ENCODE results near the gene ADAMTSL2. TPM values are rescaled to one million over a fixed set of nuclear protein-coding genes. Genes with fewer than 3 reads are reported as not detected.

The ADAMTSL2 gene
- total and polyA plus RNA-seq, 9 donors, result 2.3 to 5.5 (median 4.7) TPM

DNA sequence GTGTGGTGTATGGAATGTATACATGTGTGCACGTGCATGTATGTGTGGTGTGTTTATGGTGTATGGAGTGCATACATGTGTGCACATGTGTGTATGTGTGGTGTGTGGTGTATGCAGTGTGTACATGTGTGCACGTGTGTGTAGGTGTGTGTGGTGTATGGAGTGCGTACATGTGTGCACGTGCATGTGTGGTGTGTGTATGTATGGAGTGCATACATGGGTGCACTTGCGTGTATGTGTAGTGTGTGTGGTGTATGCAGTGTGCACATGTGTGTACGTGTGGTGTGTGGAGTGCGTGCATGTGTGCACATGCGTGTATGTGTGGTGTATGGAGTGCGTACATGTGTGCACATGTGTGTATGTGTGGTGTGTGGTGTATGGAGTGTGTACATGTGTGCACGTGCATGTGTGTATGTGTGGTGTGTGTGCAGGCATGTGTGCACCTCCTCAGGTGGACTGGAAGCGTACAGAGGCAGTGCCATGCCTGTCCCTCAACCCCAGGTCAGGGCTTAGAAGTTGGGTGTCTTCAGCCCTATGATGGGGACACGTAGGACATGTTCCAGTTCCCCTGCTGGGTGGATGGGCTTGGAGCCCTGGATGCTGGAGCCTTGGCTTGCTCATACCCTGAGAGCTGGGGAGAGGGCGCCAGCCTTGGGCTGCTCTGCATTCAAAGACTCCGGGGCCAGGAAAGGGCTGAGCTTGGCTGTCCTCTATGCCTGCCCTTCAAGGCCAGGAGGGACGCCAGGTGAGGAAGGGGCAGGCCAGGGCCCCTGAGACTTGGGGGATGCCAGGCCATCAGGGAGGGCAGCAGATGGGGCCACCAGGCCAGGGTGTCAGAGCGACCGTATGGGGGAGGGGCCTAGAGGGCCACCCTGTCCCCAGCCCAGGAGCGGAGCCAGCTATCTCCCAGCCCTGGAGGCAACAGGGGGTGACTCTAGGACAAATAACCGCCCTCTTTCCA is 22.0 kb upstream of the ADAMTSL2 start:
- Histone ChIP-seq H3K4me1 (ENCODE audit: control insufficient read depth, insufficient read depth, low read length) (peaks cover 58% of the 10 kb centered on the region), H3K9me3 (replicated peaks; ENCODE audit: control insufficient read depth, low read depth, low read length) (no peaks in the 10 kb centered on the region), H3K4me3 (ENCODE audit: low read length) (no peak overlapping the region), H3K27ac (ENCODE audit: low read length) (no peak overlapping the region), H3K36me3 (ENCODE audit: control insufficient read depth, insufficient read depth, low read length) (peaks cover 2% of the 10 kb centered on the region), H3K27me3 (ENCODE audit: control insufficient read depth, insufficient read depth, low read length) (peaks cover 4% of the 10 kb centered on the region)
- 87% methylated on average over 15 of the region's 19 CpGs for WGBS (ENCODE audit: insufficient coverage)
- no peak for DNase-seq

DNA sequence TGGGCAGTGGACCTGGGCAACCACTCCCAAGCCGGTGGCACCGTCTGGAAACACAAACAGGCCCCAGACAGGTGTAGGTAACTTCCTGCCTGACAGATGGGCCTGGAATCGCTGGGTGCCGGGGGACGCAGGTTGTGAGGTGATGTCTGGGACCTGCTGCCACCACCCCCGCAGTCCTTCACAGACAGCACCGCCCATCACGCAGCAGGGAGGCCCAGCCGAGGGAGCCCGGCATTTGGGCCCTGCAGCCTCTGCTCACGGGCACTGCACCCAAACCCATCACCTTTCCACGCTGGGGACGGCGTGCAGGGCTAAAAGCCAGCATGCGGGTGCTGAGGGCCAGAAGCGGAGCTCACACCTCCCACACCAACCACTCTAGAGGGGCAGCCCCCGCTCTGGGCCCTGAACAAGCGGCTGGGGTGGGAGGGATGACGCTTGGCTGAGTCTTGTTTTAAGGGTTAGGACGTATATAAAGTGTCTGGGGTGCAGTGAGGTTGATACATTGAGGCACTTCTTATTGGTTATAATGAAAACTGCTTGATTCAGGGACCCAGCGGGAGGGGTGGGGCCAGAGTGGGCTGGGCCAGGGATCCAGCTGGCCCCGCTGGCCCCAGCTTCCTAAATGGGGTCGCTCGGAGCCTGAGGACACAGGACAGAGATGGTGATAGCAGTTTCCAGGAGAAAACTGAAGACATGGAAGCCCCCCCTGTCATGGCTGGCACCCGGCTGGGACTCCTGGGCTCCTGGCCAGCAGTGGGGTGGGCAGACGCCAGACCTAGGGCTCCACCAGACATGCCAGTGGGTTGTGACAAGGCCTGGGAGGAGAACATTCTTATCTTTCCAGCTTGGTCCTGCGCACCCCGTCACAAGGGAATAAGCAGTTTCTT is 21.0 kb upstream of the ADAMTSL2 start:
- Histone ChIP-seq H3K4me3 (ENCODE audit: low read length) (no peak overlapping the region), H3K36me3 (ENCODE audit: control insufficient read depth, insufficient read depth, low read length) (peaks cover 2% of the 10 kb centered on the region), H3K27ac (ENCODE audit: low read length) (no peak overlapping the region), H3K9me3 (replicated peaks; ENCODE audit: control insufficient read depth, low read depth, low read length) (no peaks in the 10 kb centered on the region), H3K27me3 (ENCODE audit: control insufficient read depth, insufficient read depth, low read length) (peaks cover 4% of the 10 kb centered on the region), H3K4me1 (ENCODE audit: control insufficient read depth, insufficient read depth, low read length) (peaks cover 58% of the 10 kb centered on the region)
- no peak for DNase-seq
- 46% methylated on average over 13 of the region's 28 CpGs for WGBS (ENCODE audit: insufficient coverage)

DNA sequence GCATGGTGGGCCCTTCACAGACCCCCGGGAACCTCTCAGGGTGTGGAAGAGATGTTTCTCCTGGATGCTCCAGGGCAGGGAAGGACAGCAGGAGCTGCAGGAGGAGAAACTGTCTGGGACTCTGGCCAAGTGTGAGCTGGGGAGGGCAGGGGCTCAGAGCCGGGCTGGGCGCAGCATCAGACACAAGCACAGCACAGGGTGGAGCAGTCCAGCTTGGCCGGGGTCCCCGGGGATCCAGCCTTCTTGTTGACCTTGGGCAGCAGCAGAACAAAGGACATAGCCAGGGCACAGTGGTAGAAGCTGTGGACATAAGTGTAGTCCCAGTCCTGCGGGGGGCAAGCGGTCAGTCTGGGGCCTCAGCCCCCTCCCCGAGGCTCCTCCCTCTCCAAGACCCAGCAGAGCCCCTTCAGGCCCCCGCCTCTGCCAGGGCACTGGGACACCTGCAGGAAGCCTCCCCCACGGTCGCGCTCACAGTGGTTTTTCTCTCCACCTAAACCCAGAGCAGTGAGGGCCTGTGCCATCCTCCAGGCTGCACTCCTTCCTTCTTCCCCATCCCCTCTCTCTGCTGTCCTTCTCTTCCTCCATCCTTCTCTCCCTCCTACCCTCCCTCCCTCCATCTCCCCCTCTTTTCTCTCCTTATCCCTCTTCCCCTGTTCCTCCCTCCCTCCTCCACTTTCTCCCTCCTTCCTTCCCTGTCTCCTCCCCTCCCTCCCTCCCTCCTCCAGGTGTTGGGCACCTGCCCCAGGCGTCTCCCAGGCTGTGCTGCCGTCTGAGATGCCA is 19.9 kb upstream of the ADAMTSL2 start:
- H3K4me1 ChIP-seq (ENCODE audit: control insufficient read depth, insufficient read depth, low read length), result peaks cover 49% of the 10 kb centered on the region
- peaks cover 2% of the 10 kb centered on the region for H3K36me3 ChIP-seq (ENCODE audit: control insufficient read depth, insufficient read depth, low read length)
- H3K27me3 ChIP-seq (ENCODE audit: control insufficient read depth, insufficient read depth, low read length), result peaks cover 2% of the 10 kb centered on the region
- WGBS (ENCODE audit: insufficient coverage), result 43% methylated on average over 9 of the region's 14 CpGs
- peak; percentile 78 for DNase-seq
- H3K27ac ChIP-seq (ENCODE audit: low read length), result no peak overlapping the region
- H3K4me3 ChIP-seq (ENCODE audit: low read length), result no peak overlapping the region
- H3K9me3 ChIP-seq (replicated peaks; ENCODE audit: control insufficient read depth, low read depth, low read length), result no peaks in the 10 kb centered on the region

GRCh38 chr9:133515240-133515610 is 19.3 kb upstream of the ADAMTSL2 start:
- peaks cover 43% of the 10 kb centered on the region for H3K4me1 ChIP-seq (ENCODE audit: control insufficient read depth, insufficient read depth, low read length)
- WGBS (ENCODE audit: insufficient coverage), result 94% methylated on average over 10 of the region's 10 CpGs
- peaks cover 2% of the 10 kb centered on the region for H3K27me3 ChIP-seq (ENCODE audit: control insufficient read depth, insufficient read depth, low read length)
- peaks cover 2% of the 10 kb centered on the region for H3K36me3 ChIP-seq (ENCODE audit: control insufficient read depth, insufficient read depth, low read length)
- H3K9me3 ChIP-seq (replicated peaks; ENCODE audit: control insufficient read depth, low read depth, low read length), result no peaks in the 10 kb centered on the region
- no peak overlapping the region for H3K4me3 ChIP-seq (ENCODE audit: low read length)
- DNase-seq, result no peak
- H3K27ac ChIP-seq (ENCODE audit: low read length), result no peak overlapping the region

GRCh38 chr9:133515615-133516255 is 18.8 kb upstream of the ADAMTSL2 start:
- Histone ChIP-seq H3K9me3 (replicated peaks; ENCODE audit: control insufficient read depth, low read depth, low read length) (no peaks in the 10 kb centered on the region), H3K4me1 (ENCODE audit: control insufficient read depth, insufficient read depth, low read length) (peaks cover 40% of the 10 kb centered on the region), H3K27me3 (ENCODE audit: control insufficient read depth, insufficient read depth, low read length) (no peaks in the 10 kb centered on the region), H3K4me3 (ENCODE audit: low read length) (no peak overlapping the region), H3K27ac (ENCODE audit: low read length) (no peak overlapping the region), H3K36me3 (ENCODE audit: control insufficient read depth, insufficient read depth, low read length) (peaks cover 2% of the 10 kb centered on the region)
- 81% methylated on average over 10 of the region's 17 CpGs for WGBS (ENCODE audit: insufficient coverage)
- no peak for DNase-seq

- Histone ChIP-seq H3K36me3 (ENCODE audit: control insufficient read depth, insufficient read depth, low read length) (peaks cover 2% of the 10 kb centered on the region), H3K4me3 (ENCODE audit: low read length) (no peak overlapping the region), H3K27me3 (ENCODE audit: control insufficient read depth, insufficient read depth, low read length) (no peaks in the 10 kb centered on the region), H3K4me1 (ENCODE audit: control insufficient read depth, insufficient read depth, low read length) (peaks cover 36% of the 10 kb centered on the region), H3K27ac (ENCODE audit: low read length) (no peak overlapping the region), H3K9me3 (replicated peaks; ENCODE audit: control insufficient read depth, low read depth, low read length) (no peaks in the 10 kb centered on the region)
- no peak for DNase-seq
- WGBS (ENCODE audit: insufficient coverage), result 63% methylated on average over 9 of the region's 11 CpGs
These were observed 18.1 kb upstream of the ADAMTSL2 start for GRCh38 chr9:133516256-133516960.

DNA sequence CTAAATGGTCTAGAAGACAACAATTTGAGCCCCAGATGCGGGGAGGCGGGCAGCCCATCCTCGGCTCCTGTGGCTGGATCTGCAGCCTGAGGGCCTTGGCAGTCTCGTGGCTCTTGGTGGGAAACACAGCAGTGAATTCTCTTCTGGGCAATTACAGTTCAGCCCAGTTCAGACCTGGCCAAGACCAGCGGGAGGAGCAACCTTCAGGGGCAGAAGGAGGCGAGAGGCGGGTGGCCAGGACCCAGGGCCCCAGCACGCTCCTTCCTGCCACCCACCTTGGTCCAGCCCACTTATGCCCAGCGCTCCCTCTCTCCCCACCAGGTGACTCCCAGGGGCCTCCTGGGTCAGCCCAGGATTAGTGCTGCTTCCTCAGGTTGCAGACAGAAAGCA is 17.5 kb upstream of the ADAMTSL2 start:
- H3K4me1 ChIP-seq (ENCODE audit: control insufficient read depth, insufficient read depth, low read length), result peaks cover 40% of the 10 kb centered on the region
- H3K9me3 ChIP-seq (replicated peaks; ENCODE audit: control insufficient read depth, low read depth, low read length), result no peaks in the 10 kb centered on the region
- no peak for DNase-seq
- H3K27ac ChIP-seq (ENCODE audit: low read length), result no peak overlapping the region
- H3K36me3 ChIP-seq (ENCODE audit: control insufficient read depth, insufficient read depth, low read length), result peaks cover 2% of the 10 kb centered on the region
- WGBS (ENCODE audit: insufficient coverage), result 83% methylated on average over 6 of the region's 9 CpGs
- H3K4me3 ChIP-seq (ENCODE audit: low read length), result no peak overlapping the region
- no peaks in the 10 kb centered on the region for H3K27me3 ChIP-seq (ENCODE audit: control insufficient read depth, insufficient read depth, low read length)

DNA sequence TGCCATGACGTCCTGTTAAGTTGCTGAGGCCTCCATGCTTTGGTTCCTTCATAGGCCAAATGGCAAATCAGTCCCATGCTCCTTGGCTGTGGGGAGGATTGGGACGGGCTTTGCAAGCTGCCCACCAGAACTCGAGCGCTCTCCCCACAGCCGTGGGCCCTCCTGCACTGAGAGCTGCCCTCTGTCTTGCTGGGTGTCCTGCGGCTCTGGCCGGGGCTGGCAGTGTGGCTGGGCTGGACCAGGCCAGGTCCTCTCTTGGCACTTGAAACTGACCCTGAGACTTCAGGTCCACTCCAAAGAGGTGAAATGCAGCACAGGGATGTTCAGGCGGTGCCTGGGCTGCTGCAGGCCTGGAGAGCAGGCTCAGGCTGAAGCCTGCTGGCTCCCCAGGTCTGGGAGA is 16.8 kb upstream of the ADAMTSL2 start:
- Histone ChIP-seq H3K9me3 (replicated peaks; ENCODE audit: control insufficient read depth, low read depth, low read length) (no peaks in the 10 kb centered on the region), H3K36me3 (ENCODE audit: control insufficient read depth, insufficient read depth, low read length) (peaks cover 2% of the 10 kb centered on the region), H3K27ac (ENCODE audit: low read length) (no peak overlapping the region), H3K4me3 (ENCODE audit: low read length) (no peak overlapping the region), H3K27me3 (ENCODE audit: control insufficient read depth, insufficient read depth, low read length) (no peaks in the 10 kb centered on the region), H3K4me1 (ENCODE audit: control insufficient read depth, insufficient read depth, low read length) (peaks cover 47% of the 10 kb centered on the region)
- no peak for DNase-seq
- 77% methylated on average over 8 of the region's 8 CpGs for WGBS (ENCODE audit: insufficient coverage)

DNA sequence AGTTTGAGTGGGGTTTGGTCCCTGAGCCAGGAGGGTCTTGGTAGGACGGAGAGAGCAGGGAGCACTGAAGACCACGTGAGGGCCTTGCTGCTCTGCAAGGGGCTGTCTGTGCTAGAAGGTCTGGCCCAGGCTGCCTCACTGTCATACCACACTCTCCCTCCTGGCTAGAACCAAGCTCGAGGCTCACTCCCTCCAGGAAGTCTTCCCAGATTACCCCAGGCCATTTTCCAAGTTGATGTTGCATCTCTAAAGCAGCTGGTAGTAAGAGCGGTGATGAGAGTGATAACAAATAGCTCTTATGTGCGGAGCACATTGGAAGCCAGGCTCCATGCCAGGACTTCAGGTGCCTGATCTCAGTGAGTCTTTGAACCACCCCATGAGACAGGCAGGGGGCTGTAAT is 16.3 kb upstream of the ADAMTSL2 start:
- Histone ChIP-seq H3K9me3 (replicated peaks; ENCODE audit: control insufficient read depth, low read depth, low read length) (no peaks in the 10 kb centered on the region), H3K4me1 (ENCODE audit: control insufficient read depth, insufficient read depth, low read length) (peaks cover 47% of the 10 kb centered on the region), H3K27me3 (ENCODE audit: control insufficient read depth, insufficient read depth, low read length) (no peaks in the 10 kb centered on the region), H3K27ac (ENCODE audit: low read length) (no peak overlapping the region), H3K36me3 (ENCODE audit: control insufficient read depth, insufficient read depth, low read length) (peaks cover 2% of the 10 kb centered on the region), H3K4me3 (ENCODE audit: low read length) (no peak overlapping the region)
- 93% methylated on average over 2 of the region's 5 CpGs for WGBS (ENCODE audit: insufficient coverage)
- DNase-seq, result no peak

Data from muscle of leg (tissue), 11 donors.